ACC112 (cell line): ENCODE results near the gene LRRTM1.

Experiments
- H2AFZ ChIP-seq: fragments of 200-600 bp; sonication (generic); one replicate; pipeline ENCODE4 v1.6.0; 2017; ENCODE audit warnings: antibody characterized with exemption, low read length; ENCODE audit not compliant: unreplicated experiment
- H3K27ac ChIP-seq: fragments of 200-600 bp; sonication (generic); 2 replicates; pipeline ENCODE4 v1.5.1; 2014; ENCODE audit warnings: low read depth, mild to moderate bottlenecking, antibody characterized with exemption, low read length, moderate library complexity
- H3K27me3 ChIP-seq: fragments of 200-600 bp; sonication (generic); 2 replicates; pipeline ENCODE4 v1.6.1; 2014; ENCODE audit warnings: mild to moderate bottlenecking, antibody characterized with exemption, low read length, moderate library complexity, mixed read lengths; ENCODE audit not compliant: insufficient read depth
- H3K36me3 ChIP-seq: fragments of 200-600 bp; sonication (generic); 2 replicates; pipeline ENCODE4 v1.6.1; 2016; ENCODE audit warnings: mild to moderate bottlenecking, antibody characterized with exemption, low read length, moderate library complexity, mixed read lengths; ENCODE audit not compliant: insufficient read depth
- H3K4me1 ChIP-seq: fragments of 200-600 bp; sonication (generic); one replicate; pipeline ENCODE4 v1.6.1; 2016; ENCODE audit warnings: low read length, mixed read lengths; ENCODE audit not compliant: insufficient read depth, unreplicated experiment, control insufficient read depth
- H3K4me3 ChIP-seq: fragments of 200-600 bp; sonication (generic); 2 replicates; pipeline ENCODE4 v1.5.1; 2014; ENCODE audit warnings: mild to moderate bottlenecking, low read depth, low read length
- H3K79me2 ChIP-seq: fragments of 200-600 bp; sonication (generic); one replicate; pipeline ENCODE4 v1.6.0; 2016; ENCODE audit warnings: low read length; ENCODE audit not compliant: control insufficient read depth, unreplicated experiment, insufficient read depth

The LRRTM1 gene

DNA sequence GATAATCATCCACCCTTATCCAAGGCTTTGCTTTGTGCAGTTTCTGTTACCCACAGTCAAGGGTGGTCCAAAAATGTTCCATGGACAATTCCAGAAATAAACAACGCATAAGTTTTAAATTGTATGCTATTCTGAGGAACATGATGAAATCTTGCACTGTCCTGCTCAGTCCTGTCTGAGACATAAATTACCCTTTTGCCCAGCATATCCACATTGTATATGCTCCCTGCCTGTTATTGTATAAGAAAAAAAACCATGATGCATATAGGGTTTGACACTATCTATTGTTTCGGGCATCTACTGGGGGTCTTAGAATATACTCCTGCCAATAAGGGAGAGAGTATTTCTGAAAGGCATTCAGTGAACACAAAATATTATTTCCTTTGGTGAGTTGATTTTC is 24.0 kb downstream of the LRRTM1 start:
- no peak overlapping the region for H2AFZ ChIP-seq
- H3K36me3 ChIP-seq: no peaks in the 10 kb centered on the region
- H3K79me2 ChIP-seq: no peaks in the 10 kb centered on the region
- no peak overlapping the region for H3K27ac ChIP-seq
- no peaks in the 10 kb centered on the region for H3K4me1 ChIP-seq
- no peak overlapping the region for H3K4me3 ChIP-seq
- no peaks in the 10 kb centered on the region for H3K27me3 ChIP-seq

DNA sequence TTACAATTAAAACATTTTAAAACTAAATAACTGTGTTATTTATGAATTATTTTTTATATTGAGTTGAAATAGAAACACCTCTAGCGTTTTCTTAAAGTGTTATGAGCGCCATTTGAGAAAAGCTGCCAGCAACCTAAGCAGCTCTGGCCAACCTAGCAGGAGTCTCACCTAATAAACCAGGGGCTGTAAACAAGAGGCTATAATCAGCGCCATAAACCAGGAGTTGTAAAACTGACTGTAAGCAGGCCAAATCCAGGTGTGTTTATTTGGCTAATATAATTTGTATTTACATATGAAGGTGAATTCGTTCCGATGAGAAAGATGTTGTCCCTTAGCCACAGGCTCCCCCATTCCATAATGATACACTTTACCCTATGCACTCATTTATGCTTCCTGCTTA is 34.7 kb downstream of the LRRTM1 start:
- Histone ChIP-seq H3K27me3 (no peaks in the 10 kb centered on the region), H3K36me3 (no peaks in the 10 kb centered on the region), H2AFZ (no peak overlapping the region), H3K27ac (no peak overlapping the region), H3K79me2 (no peaks in the 10 kb centered on the region), H3K4me1 (no peaks in the 10 kb centered on the region), H3K4me3 (no peak overlapping the region)

- H3K27ac ChIP-seq: no peak overlapping the region
- no peak overlapping the region for H2AFZ ChIP-seq
- no peaks in the 10 kb centered on the region for H3K4me1 ChIP-seq
- no peaks in the 10 kb centered on the region for H3K36me3 ChIP-seq
- H3K27me3 ChIP-seq: no peaks in the 10 kb centered on the region
- H3K79me2 ChIP-seq: no peaks in the 10 kb centered on the region
- H3K4me3 ChIP-seq: no peak overlapping the region
These were observed 38.3 kb downstream of the LRRTM1 start for GRCh38 chr2:80266231-80266630.

- no peaks in the 10 kb centered on the region; the same call in 1 of the 2 replicates for H3K27me3 ChIP-seq
- H3K27ac ChIP-seq: no peak overlapping the region
- no peaks in the 10 kb centered on the region for H3K79me2 ChIP-seq
- H3K36me3 ChIP-seq: no peaks in the 10 kb centered on the region
- H3K4me1 ChIP-seq: no peaks in the 10 kb centered on the region
- H3K4me3 ChIP-seq: no peak overlapping the region
- no peak overlapping the region for H2AFZ ChIP-seq
These were observed 45.3 kb downstream of the LRRTM1 start for GRCh38 chr2:80259292-80259691.

- H3K27me3 ChIP-seq: no peaks in the 10 kb centered on the region; the same call in 1 of the 2 replicates
- no peak overlapping the region for H3K4me3 ChIP-seq
- H3K27ac ChIP-seq: no peak overlapping the region
- H3K79me2 ChIP-seq: no peaks in the 10 kb centered on the region
- no peaks in the 10 kb centered on the region for H3K36me3 ChIP-seq
- H3K4me1 ChIP-seq: no peaks in the 10 kb centered on the region
- H2AFZ ChIP-seq: no peak overlapping the region
These were observed 45.8 kb downstream of the LRRTM1 start for GRCh38 chr2:80258793-80259192.

- Histone ChIP-seq H3K36me3 (no peaks in the 10 kb centered on the region), H3K4me3 (no peak overlapping the region), H3K4me1 (no peaks in the 10 kb centered on the region), H3K27ac (no peak overlapping the region), H3K27me3 (no peaks in the 10 kb centered on the region; the same call in 1 of the 2 replicates), H2AFZ (no peak overlapping the region), H3K79me2 (no peaks in the 10 kb centered on the region)
These were observed 46.2 kb downstream of the LRRTM1 start for GRCh38 chr2:80258341-80258740.

DNA sequence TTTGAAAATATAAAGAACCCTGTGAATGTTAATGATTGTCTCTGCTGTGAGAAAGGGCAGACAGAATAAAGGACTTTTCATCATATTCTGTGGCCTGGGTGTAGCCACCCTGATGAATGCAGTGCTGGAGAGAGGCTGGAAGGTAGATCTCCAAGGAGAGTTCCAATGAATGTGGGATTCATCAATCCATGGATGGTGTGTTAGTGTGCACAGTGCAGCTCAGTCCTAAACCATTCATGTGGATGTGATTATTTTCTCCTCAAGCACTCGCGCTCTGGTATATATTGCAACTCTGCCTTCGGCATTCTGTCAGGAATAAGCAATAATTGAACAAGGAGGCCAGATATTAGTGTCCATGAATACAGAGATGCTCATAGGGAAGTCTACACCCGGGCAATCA is 47.1 kb downstream of the LRRTM1 start:
- no peak overlapping the region for H2AFZ ChIP-seq
- H3K27ac ChIP-seq: no peak overlapping the region
- no peaks in the 10 kb centered on the region for H3K36me3 ChIP-seq
- H3K4me3 ChIP-seq: no peak overlapping the region
- H3K79me2 ChIP-seq: no peaks in the 10 kb centered on the region
- H3K4me1 ChIP-seq: no peaks in the 10 kb centered on the region
- no peaks in the 10 kb centered on the region; the same call in 1 of the 2 replicates for H3K27me3 ChIP-seq

- Histone ChIP-seq H3K27ac (no peak overlapping the region), H3K27me3 (no peaks in the 10 kb centered on the region; the same call in 1 of the 2 replicates), H3K4me1 (no peaks in the 10 kb centered on the region), H3K79me2 (no peaks in the 10 kb centered on the region), H3K36me3 (no peaks in the 10 kb centered on the region), H2AFZ (no peak overlapping the region), H3K4me3 (no peak overlapping the region)
These were observed 47.8 kb downstream of the LRRTM1 start for GRCh38 chr2:80256782-80257167.

DNA sequence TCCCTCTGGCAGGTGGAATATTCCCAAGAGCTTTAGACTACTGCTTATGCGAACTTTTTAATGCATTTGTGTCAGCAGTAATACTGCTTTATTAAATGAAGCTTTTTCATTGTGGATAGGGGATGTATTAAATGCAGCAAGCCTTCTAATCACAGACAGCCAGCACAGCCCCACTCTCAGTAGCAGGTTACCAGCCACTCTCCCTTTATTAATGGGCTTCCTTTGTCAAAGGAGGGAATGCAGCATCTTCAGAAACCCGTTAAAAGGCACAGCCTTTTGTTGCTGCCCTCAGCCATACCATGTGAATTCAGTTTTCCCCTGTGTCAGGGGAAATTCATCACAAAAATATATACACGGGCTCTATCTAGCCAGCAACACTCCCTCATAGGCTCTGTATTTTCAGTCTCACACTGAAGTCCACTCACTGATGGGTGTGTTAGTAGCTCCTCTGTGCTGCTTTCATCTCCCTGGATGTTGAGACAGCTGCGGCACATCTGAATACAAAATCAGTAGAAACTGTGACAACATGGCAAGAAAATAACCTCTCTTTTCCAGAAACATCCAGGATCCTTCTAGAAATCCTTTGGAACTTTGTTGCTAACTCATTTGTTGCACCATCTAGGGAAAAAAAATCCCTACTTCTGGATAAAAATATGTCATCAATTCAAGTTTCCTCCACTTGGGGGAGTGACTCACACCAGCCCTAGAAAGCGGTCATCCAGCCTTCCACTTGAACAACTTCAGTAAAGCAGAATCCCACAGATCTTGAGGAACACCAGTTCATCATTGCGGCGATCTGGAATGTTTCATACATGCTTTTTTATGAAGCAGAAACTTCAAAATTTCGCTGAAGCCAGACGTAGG is 48.4 kb downstream of the LRRTM1 start:
- no peak overlapping the region for H3K4me3 ChIP-seq
- H3K4me1 ChIP-seq: no peaks in the 10 kb centered on the region
- H2AFZ ChIP-seq: no peak overlapping the region
- no peaks in the 10 kb centered on the region for H3K36me3 ChIP-seq
- H3K79me2 ChIP-seq: no peaks in the 10 kb centered on the region
- H3K27ac ChIP-seq: no peak overlapping the region
- no peaks in the 10 kb centered on the region; the same call in 1 of the 2 replicates for H3K27me3 ChIP-seq

- Histone ChIP-seq H2AFZ (no peak overlapping the region), H3K27ac (no peak overlapping the region), H3K79me2 (no peaks in the 10 kb centered on the region), H3K4me1 (no peaks in the 10 kb centered on the region), H3K4me3 (no peak overlapping the region), H3K36me3 (no peaks in the 10 kb centered on the region), H3K27me3 (no peaks in the 10 kb centered on the region; the same call in 1 of the 2 replicates)
These were observed 52.1 kb downstream of the LRRTM1 start for GRCh38 chr2:80252294-80252986.
